Keratinocyte (primary cell): ENCODE results near the gene GAL. TPM values are rescaled to one million over a fixed set of nuclear protein-coding genes. Genes with fewer than 3 reads are reported as not detected.

Source experiments
- DNase-seq: peaks from one replicate; pipeline ENCODE4 v3.0.0-alpha.2; 2011; ENCODE audit warnings: low read depth, missing footprints, low spot score
- FAIRE-seq: peaks from 2 replicates; lab custom pipeline; 2011; peaks lifted over from hg19 to GRCh38; lab: Jason Lieb, UNC
- H2AFZ ChIP-seq: 2 replicates; pipeline ENCODE4 v1.6.0; 2012; ENCODE audit warnings: low read length, control low read depth, inconsistent platforms; ENCODE audit not compliant: control insufficient read depth
- H3K27ac ChIP-seq: 2 replicates; pipeline ENCODE4 v1.5.1; 2011; ENCODE audit warnings: low read length; ENCODE audit not compliant: control insufficient read depth, insufficient read depth
- H3K27me3 ChIP-seq: 3 replicates; pipeline ENCODE4 v1.6.0; 2011; ENCODE audit warnings: low read length; ENCODE audit not compliant: control insufficient read depth, insufficient read depth; ENCODE audit errors: extremely low read depth
- H3K36me3 ChIP-seq, 2 experiments: 2 replicates in 1 of 2; 3 replicates in 1 of 2; pipeline ENCODE4 v1.5.1; 2011; ENCODE audit warnings: low read length in 2 of 2, mild to moderate bottlenecking in 1 of 2; ENCODE audit not compliant: control insufficient read depth in 2 of 2, insufficient read depth in 2 of 2; ENCODE audit errors: extremely low read depth in 1 of 2
- H3K4me1 ChIP-seq: 3 replicates; pipeline ENCODE4 v1.5.1; 2011; ENCODE audit warnings: low read length; ENCODE audit not compliant: control insufficient read depth, insufficient read depth; ENCODE audit errors: extremely low read depth
- H3K4me2 ChIP-seq: 3 replicates; pipeline ENCODE4 v1.6.0; 2011; ENCODE audit warnings: low read depth, low read length; ENCODE audit not compliant: control insufficient read depth, insufficient read depth; ENCODE audit errors: extremely low read depth
- H3K4me3 ChIP-seq, 3 experiments: fragments of 200-600 bp in 1 of 3; sonication (generic) in 1 of 3; 2 replicates in 2 of 3; 3 replicates in 1 of 3; pipeline ENCODE4 v1.5.1; 2011 to 2016; ENCODE audit warnings: low read length in 3 of 3, mild to moderate bottlenecking in 3 of 3, control low read depth in 2 of 3, inconsistent platforms in 1 of 3, low read depth in 1 of 3, mixed read lengths in 1 of 3, mixed run types in 1 of 3, moderate library complexity in 1 of 3; ENCODE audit not compliant: control insufficient read depth in 2 of 3, insufficient read depth in 2 of 3; ENCODE audit errors: extremely low read depth in 1 of 3
- H3K79me2 ChIP-seq: 2 replicates; pipeline ENCODE4 v1.6.0; 2012; ENCODE audit warnings: low read length; ENCODE audit not compliant: control insufficient read depth, insufficient read depth
- H3K9ac ChIP-seq: 3 replicates; pipeline ENCODE4 v1.6.0; 2011; ENCODE audit warnings: low read length; ENCODE audit not compliant: control insufficient read depth, insufficient read depth; ENCODE audit errors: extremely low read depth
- H3K9me1 ChIP-seq: 3 replicates; pipeline ENCODE4 v1.6.0; 2011; ENCODE audit warnings: low read length; ENCODE audit not compliant: control insufficient read depth, insufficient read depth; ENCODE audit errors: extremely low read depth
- H3K9me3 ChIP-seq: 2 replicates; pipeline ENCODE4 v1.5.1; 2012; ENCODE audit warnings: low read depth, low read length; ENCODE audit not compliant: control insufficient read depth
- H4K20me1 ChIP-seq: 3 replicates; pipeline ENCODE4 v1.6.0; 2011; ENCODE audit warnings: low read length; ENCODE audit not compliant: control insufficient read depth, insufficient read depth; ENCODE audit errors: extremely low read depth
- CTCF ChIP-seq, 3 experiments: IDR thresholded peaks in 1 of 3; conservative IDR thresholded peaks in 1 of 3; optimal IDR thresholded peaks in 1 of 3; 2 replicates in 2 of 3; 3 replicates in 1 of 3; pipeline versions ENCODE3 to v1.5.1; 2011; ENCODE audit warnings: low read length in 3 of 3, mild to moderate bottlenecking in 3 of 3, moderate library complexity in 2 of 3, control low read depth in 1 of 3, inconsistent platforms in 1 of 3; ENCODE audit not compliant: insufficient read depth in 2 of 3; ENCODE audit errors: extremely low read depth in 1 of 3
- EZH2 ChIP-seq: IDR thresholded peaks from one replicate; pipeline ENCODE4 v1.6.1; 2012; ENCODE audit warnings: inconsistent platforms, mild to moderate bottlenecking, low read length, moderate library complexity
- dilution Hi-C: fragments of 300-500 bp; cut with MboI; formaldehyde crosslinking; loops from one replicate; pipeline ENCODE4 v1.7.0; 2020; ENCODE audit warnings: low sequenced_read_pairs; ENCODE audit not compliant: extremely low pct_ligation_motif_present
- polyA plus RNA-seq, 5 experiments: library from polyadenylated mRNA; depleted of rRNA in 3 of 5; stranded (reverse) in 3 of 5; stranded (forward) in 1 of 5; unstranded in 1 of 5; fragments of >200 nt; gene quantifications; 1 replicate in 1 of 5; 2 replicates in 3 of 5; 3 replicates in 1 of 5; pipeline versions ENCODE4 v1.2.1 to v1.2.3, GENCODE V29; 2011 to 2012; ENCODE audit warnings: missing spikeins in 2 of 5, low read depth in 1 of 5, low replicate concordance in 1 of 5

Gene GAL
- polyA plus RNA-seq, 1 donor (not counting 4 experiments of a cell fraction or from before 2014, with no cell fraction given), result 2.2 TPM

DNA sequence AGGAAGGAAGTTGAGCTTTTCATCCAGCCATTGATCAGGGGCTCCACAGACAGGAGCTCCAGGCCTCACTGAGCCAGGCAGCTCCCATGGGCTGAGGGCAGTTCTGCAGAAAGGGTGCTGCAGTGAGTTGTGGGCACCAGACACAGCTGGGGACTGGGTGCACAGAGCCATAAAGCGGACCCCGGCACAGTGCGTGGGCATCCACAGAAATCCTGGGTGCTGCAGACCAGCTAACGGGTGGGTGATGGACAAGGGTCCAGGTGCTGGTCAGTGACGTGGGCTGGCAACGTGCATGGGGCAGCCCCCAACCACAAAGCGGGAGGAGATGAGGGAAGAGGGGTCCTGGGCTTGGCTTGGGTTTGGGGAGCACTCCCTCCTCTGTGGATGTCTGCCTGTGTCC is 19.4 kb upstream of the GAL start:
- H2AFZ ChIP-seq, result no peak overlapping the region
- H3K27me3 ChIP-seq, result no peaks in the 10 kb centered on the region
- no peak overlapping the region for H3K4me2 ChIP-seq
- no peaks in the 10 kb centered on the region for H3K4me1 ChIP-seq
- no peak overlapping the region for H3K27ac ChIP-seq
- H3K9ac ChIP-seq, result no peak overlapping the region
- TF ChIP-seq EZH2, result no peak
- no peak for TF ChIP-seq CTCF (optimal IDR thresholded peaks at IDR 0.05 in 1 of 3, IDR thresholded peaks at IDR 0.05 in 1 of 3, conservative IDR thresholded peaks at IDR 0.05 in 1 of 3; ENCODE audit: extremely low read depth in 1 of 3, insufficient read depth in 2 of 3, low read length in 3 of 3)
- H3K9me1 ChIP-seq, result no peaks in the 10 kb centered on the region
- no peaks in the 10 kb centered on the region for H3K9me3 ChIP-seq
- dilution Hi-C loops, result no loop called here
- DNase-seq (no peak), FAIRE-seq (no peak)
- no peaks in the 10 kb centered on the region for H3K79me2 ChIP-seq
- H3K4me3 ChIP-seq, result no peak overlapping the region
- no peaks in the 10 kb centered on the region for H4K20me1 ChIP-seq
- H3K36me3 ChIP-seq, result no peaks in the 10 kb centered on the region

DNA sequence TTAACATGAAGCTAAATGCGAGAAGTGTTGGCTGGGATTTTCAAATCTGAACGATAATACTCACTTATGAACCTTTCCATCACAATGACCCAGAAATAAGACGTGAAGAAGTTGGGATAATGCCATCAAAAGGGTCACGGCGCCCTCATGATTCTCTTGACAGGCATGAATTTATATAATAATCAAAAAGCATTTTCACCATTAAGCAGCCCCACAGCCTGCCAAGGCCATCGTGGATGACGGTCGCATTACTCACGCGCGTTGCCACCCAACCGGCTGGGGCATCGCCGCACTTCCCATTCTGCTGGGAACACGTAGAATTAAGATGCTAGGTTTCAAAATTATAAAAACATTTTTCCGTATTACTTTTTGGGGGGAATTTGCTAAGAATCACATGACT is 18.9 kb upstream of the GAL start:
- FAIRE-seq, result no peak

GRCh38 chr11:68666849-68667248 is 17.5 kb upstream of the GAL start:
- Histone ChIP-seq H3K27ac (no peak overlapping the region), H3K9ac (no peak overlapping the region), H3K27me3 (no peaks in the 10 kb centered on the region), H3K36me3 (no peaks in the 10 kb centered on the region), H4K20me1 (no peaks in the 10 kb centered on the region), H3K9me1 (no peaks in the 10 kb centered on the region), H3K4me3 (no peak overlapping the region), H3K9me3 (no peaks in the 10 kb centered on the region), H3K79me2 (no peaks in the 10 kb centered on the region), H2AFZ (no peak overlapping the region), H3K4me1 (no peaks in the 10 kb centered on the region), H3K4me2 (no peak overlapping the region)
- dilution Hi-C loops, result no loop called here
- TF ChIP-seq CTCF (optimal IDR thresholded peaks at IDR 0.05 in 1 of 3, IDR thresholded peaks at IDR 0.05 in 1 of 3, conservative IDR thresholded peaks at IDR 0.05 in 1 of 3; ENCODE audit: extremely low read depth in 1 of 3, insufficient read depth in 2 of 3, low read length in 3 of 3) (no peak), EZH2 (no peak)
- FAIRE-seq, result no peak
- no peak for DNase-seq

More for the DNA sequence above, 18.9 kb upstream of the GAL start:
- dilution Hi-C loops, result no loop called here
- H3K27ac ChIP-seq, result no peak overlapping the region
- no peaks in the 10 kb centered on the region for H3K4me1 ChIP-seq
- no peaks in the 10 kb centered on the region for H3K36me3 ChIP-seq
- no peaks in the 10 kb centered on the region for H3K9me1 ChIP-seq
- H3K4me2 ChIP-seq, result no peak overlapping the region
- no peaks in the 10 kb centered on the region for H4K20me1 ChIP-seq
- H3K9ac ChIP-seq, result no peak overlapping the region
- DNase-seq, result no peak
- no peak overlapping the region for H3K4me3 ChIP-seq
- H3K9me3 ChIP-seq, result no peaks in the 10 kb centered on the region
- no peaks in the 10 kb centered on the region for H3K27me3 ChIP-seq
- no peaks in the 10 kb centered on the region for H3K79me2 ChIP-seq
- no peak overlapping the region for H2AFZ ChIP-seq
- no peak for TF ChIP-seq EZH2
